IPS DF 4.7 (cell line): ENCODE data around the gene ATP6V1G1.

Experiments used
- DNase-seq: peaks from one replicate; pipeline ENCODE4 v3.0.0-alpha.2; 2013; ENCODE audit warnings: low spot score; ENCODE audit errors: extremely low read depth

The ATP6V1G1 gene

GRCh38 chr9:114611516-114612271 is 24.1 kb downstream of the ATP6V1G1 start:
- no peak for DNase-seq

GRCh38 chr9:114612272-114612923 is 24.8 kb downstream of the ATP6V1G1 start:
- no peak for DNase-seq

- no peak for DNase-seq
These were observed 25.5 kb downstream of the ATP6V1G1 start for GRCh38 chr9:114613087-114613486.

- no peak for DNase-seq
These were observed 26.4 kb downstream of the ATP6V1G1 start for GRCh38 chr9:114613919-114614318.

- DNase-seq: no peak
These were observed 26.8 kb downstream of the ATP6V1G1 start for GRCh38 chr9:114614373-114614772.

- no peak for DNase-seq
These were observed 29.3 kb downstream of the ATP6V1G1 start for GRCh38 chr9:114616684-114617520.

- DNase-seq: no peak
These were observed 31.7 kb downstream of the ATP6V1G1 start for GRCh38 chr9:114619191-114619761.

- DNase-seq: no peak
These were observed 34.0 kb downstream of the ATP6V1G1 start for GRCh38 chr9:114621561-114621960.

GRCh38 chr9:114621975-114622609 is 34.5 kb downstream of the ATP6V1G1 start:
- DNase-seq: no peak

GRCh38 chr9:114624677-114625076 is 37.1 kb downstream of the ATP6V1G1 start:
- DNase-seq: no peak

GRCh38 chr9:114626415-114627020 is 38.9 kb downstream of the ATP6V1G1 start:
- DNase-seq: no peak

- no peak for DNase-seq
These were observed 40.0 kb downstream of the ATP6V1G1 start for GRCh38 chr9:114627553-114627952.

GRCh38 chr9:114629563-114630090 is 42.1 kb downstream of the ATP6V1G1 start:
- no peak for DNase-seq

- no peak for DNase-seq
These were observed 43.6 kb downstream of the ATP6V1G1 start for GRCh38 chr9:114631166-114631565.

- no peak for DNase-seq
These were observed 46.0 kb downstream of the ATP6V1G1 start for GRCh38 chr9:114633438-114634089.

- DNase-seq: no peak
These were observed 46.8 kb downstream of the ATP6V1G1 start for GRCh38 chr9:114634387-114634786.

- no peak for DNase-seq
These were observed 50.8 kb downstream of the ATP6V1G1 start for GRCh38 chr9:114638404-114638803.

- no peak for DNase-seq
These were observed 54.4 kb downstream of the ATP6V1G1 start for GRCh38 chr9:114641967-114642366.

- no peak for DNase-seq
These were observed 55.4 kb downstream of the ATP6V1G1 start for GRCh38 chr9:114643001-114643400.

- DNase-seq: no peak
These were observed 56.3 kb downstream of the ATP6V1G1 start for GRCh38 chr9:114643896-114644295.
